ENCODE measurements around the gene CAPN13.

The CAPN13 gene

GRCh38 chr2:30678410-30679137 is 128.7 kb downstream of the CAPN13 start:
- no peak for DNase-seq

- DNase-seq = no peak
Observed at GRCh38 chr2:30677861-30678385, 129.3 kb downstream of the CAPN13 start.

- no peak for DNase-seq
Observed at GRCh38 chr2:30677231-30677630, 130.0 kb downstream of the CAPN13 start.

DNA sequence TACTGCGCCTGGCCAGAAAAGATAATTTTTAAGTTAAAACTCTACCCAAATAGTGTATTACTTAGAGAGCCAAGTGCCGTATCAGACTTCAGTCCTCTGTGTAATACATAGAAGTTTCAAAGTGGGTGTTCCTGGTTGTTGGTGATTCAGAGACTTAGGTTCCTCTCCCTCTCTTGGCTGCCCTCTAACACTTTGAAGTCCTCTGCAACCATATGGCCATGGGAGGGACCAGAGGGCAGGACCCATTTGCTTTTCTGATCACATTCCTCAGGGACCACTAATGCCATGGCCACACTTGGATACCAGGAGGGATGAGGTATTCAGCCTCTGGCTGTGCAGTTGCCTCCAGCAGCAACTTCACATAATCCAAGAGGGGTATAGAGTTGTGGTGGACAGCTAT is 131.5 kb downstream of the CAPN13 start:
- no peak for DNase-seq

GRCh38 chr2:30673127-30673526 is 134.1 kb downstream of the CAPN13 start:
- no peak for DNase-seq

Data from activated effector memory CD4-positive, alpha-beta T cell treated with Interleukin-2 at 50 U/mL for 16 hours (primary cell).